ENCODE data around the gene LRRC23.

DNA sequence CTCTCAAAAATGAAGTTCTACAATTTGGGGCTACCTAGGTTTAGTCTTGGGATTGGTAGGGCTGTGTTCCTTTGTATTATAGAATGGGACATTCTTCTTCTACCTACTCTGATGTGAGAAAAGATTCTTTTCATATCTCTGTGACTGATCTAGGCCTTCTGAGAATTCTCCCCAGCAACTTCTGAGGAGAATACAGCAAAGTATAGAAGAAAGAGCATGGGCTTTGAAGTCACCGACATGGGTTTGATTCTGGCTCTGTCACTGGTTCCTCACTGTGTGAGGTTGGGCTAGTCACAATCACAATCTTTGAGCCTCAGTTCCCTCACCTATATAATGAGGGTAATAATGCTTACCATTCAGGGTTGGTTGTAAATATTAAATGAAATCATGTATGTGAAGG lies 28.1 kb downstream of the LRRC23 start:
- TF ChIP-seq, protein P1, sequence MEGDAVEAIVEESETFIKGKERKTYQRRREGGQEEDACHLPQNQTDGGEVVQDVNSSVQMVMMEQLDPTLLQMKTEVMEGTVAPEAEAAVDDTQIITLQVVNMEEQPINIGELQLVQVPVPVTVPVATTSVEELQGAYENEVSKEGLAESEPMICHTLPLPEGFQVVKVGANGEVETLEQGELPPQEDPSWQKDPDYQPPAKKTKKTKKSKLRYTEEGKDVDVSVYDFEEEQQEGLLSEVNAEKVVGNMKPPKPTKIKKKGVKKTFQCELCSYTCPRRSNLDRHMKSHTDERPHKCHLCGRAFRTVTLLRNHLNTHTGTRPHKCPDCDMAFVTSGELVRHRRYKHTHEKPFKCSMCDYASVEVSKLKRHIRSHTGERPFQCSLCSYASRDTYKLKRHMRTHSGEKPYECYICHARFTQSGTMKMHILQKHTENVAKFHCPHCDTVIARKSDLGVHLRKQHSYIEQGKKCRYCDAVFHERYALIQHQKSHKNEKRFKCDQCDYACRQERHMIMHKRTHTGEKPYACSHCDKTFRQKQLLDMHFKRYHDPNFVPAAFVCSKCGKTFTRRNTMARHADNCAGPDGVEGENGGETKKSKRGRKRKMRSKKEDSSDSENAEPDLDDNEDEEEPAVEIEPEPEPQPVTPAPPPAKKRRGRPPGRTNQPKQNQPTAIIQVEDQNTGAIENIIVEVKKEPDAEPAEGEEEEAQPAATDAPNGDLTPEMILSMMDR (IDR thresholded peaks at IDR 0.05; ENCODE audit: insufficient read depth, low read length) = no peak
- TF ChIP-seq POLR2AphosphoS5 (IDR thresholded peaks at IDR 0.05; ENCODE audit: low read depth) = no peak
